CD4-positive, alpha-beta T cell treated with Interferon gamma for 1 hour (primary cell): ENCODE results near the gene IGDCC3.

Source experiments
- DNase-seq: peaks from one replicate; pipeline ENCODE4 v3.0.0-alpha.2; 2020

Gene IGDCC3

DNA sequence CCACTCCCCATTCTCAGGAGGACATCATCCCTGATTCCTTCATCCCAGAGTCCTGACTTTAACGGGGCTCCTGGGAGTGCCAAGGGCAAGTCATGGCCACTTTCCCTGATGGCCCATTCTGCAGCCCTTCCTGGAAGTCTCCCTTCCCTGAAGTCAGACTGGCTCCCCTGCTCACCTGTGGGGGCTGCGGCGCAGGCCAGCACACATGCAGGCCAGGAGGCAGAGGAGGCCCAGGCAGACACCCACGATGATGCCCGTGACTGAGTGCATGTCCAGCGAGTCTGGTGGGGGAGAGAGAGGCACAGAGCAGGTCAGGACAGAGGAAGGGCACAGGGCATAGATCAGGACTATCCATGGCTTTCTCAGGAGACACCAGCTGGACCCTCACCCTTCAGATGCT lies 8.6 kb upstream of the IGDCC3 start:
- no peak for DNase-seq

DNA sequence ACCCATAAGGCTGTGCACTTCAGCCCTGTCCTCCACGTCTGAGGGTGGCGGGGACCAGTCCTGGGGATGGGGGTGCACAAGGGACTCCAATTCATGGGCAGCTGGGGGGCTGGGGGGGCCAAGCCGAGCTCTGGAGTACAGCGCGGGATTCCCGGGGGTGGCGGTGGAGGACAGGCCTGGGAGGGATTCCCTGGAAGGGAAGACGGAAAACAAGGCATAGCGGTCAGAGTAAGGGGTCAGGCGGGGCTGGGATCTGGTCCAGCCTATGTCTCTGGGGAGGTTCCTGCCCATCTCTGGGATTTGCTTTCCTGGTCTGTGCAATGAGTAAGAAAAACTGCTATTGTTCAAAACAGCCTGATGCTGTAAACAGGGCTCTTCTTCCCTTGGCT lies 8.1 kb upstream of the IGDCC3 start:
- no peak for DNase-seq

DNA sequence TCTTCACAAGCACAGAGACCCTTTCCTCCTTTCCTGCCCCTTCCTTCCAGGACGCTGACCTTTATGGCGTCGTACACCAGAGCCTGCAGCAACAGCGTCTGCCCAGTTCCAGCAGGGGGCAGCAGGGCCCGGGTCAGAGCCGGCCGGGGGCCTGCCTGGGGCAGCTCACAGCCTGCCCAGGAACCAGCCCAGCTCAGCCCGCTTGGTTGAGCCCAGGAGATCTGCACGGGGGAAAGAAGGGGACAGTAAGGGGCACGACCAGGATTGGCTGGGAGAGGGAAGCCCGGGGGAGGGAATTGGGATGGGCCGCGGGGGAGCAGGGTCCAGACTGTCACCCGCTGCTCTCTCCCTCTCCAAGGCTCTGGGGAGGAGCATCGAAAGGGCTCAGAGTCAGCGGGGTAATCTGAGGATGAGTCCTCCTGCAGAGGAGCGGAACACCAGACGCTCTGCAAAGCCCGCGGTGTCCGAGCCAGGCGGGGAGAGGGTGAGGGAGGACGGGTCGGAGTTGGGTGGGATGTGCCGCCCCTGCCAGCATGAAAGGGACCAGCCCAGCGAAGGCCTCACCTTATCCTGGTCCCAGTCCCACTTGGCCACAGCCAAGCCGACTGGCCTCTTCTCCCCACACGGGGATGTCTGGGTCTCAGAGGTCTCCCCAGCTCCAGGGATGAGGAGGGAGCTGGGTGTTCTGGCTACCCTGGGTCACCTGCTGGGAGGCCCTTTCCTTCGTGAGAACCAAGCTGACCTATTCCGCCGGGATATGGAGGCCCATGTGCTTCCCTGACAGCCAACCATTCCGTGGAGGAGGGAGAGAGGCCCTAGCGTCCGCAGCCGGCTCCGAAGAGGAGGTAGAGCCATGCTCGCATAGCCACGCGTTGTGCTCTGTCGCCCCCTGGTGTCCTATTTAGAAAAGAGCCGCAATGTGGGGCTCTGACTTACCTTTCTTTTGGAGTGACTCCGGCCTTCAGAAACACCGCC lies 7.4 kb upstream of the IGDCC3 start:
- peak; percentile 77 for DNase-seq

DNA sequence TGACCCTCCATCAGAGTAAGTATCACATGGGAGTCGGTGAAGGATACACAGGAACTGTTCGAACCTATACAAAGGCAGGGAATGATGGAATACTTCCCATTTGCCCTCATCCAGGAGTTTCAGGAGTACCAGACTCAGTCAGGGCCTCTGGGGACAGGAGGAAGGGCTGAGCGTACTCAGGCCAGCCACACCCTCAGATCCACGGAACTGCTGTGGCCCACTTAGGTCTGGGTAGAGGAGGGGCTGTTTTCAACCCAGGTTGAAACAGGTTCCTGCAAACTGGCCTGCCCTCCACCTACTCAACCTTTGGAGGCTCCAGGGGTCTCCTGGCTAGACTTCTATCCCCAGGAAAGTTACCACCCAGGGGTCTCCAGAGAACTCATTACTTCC lies 6.7 kb upstream of the IGDCC3 start:
- DNase-seq, result no peak

DNA sequence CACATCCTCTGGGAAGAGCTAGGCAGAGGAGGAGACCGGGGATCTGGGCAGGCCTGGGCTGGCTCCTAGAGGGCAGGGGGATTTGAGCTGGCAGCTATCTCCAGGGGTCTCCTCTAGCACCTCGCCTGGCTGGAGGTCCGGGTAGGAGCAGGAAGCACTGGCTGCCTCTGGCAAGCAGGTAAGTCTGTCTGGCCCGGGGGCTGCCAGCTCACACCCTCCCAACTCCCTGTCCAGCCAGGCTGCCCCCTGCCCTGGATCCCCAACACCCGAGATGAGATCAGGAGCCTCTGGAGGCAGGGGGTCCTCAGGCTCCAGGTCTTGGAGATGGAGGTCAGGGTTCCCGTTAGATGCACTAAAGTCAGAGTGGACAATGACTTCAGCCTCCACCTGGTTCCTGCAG lies 6.2 kb upstream of the IGDCC3 start:
- no peak for DNase-seq

DNA sequence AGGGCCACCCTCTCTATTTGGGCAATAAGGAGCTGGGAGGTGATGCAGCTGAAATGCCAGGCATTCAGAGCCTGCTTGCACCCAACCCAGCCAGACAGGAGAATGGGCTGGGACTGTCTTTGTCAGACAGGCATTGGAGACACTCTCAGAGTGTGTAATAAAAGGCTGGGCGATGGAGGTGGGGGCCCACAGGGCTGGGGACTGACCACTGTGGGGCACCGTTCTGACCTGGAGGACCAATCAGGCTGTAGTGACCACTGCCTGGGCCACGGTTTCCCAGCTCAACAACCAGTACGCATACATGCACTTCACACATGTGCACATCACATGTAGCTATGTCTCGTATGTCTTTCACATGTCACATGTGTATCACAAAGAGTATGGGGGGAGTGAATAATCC lies 5.7 kb upstream of the IGDCC3 start:
- DNase-seq, result no peak

DNA sequence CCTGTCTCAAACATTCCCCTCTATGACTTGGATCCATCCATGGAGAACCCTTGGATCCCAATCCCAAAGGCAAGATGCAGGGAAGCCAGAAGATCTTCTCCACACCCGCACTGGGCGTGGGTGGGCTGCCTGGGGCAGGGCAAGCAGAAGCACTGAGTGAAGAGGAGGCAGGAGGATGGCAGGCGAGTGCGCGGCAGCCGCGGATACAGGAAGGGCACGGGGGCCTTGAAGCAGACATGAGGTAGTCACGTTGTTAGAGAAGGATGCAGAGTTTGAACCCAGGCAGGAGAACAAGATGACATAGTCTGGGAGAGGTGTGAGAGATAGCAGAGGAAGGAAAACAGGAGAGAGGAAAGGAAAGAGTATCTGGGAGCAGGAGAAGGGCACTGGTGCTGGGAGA lies 5.1 kb upstream of the IGDCC3 start:
- DNase-seq, result no peak

DNA sequence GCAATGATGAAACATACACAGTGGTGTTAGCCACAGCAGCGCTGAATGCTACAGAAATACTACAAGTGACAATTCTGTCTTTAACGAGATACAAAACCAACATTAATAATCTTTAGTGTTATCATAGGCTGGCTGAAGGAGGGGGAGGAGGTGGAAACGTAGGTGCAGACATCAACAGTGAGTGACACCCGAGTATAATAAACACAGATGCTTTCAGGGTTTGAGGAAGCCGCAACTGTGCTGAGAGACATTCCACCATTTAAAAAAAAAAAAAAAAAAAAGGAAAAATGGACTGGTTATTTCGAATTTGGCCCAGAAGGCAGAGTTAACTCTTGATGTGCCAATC lies 4.3 kb upstream of the IGDCC3 start:
- DNase-seq, result no peak

DNA sequence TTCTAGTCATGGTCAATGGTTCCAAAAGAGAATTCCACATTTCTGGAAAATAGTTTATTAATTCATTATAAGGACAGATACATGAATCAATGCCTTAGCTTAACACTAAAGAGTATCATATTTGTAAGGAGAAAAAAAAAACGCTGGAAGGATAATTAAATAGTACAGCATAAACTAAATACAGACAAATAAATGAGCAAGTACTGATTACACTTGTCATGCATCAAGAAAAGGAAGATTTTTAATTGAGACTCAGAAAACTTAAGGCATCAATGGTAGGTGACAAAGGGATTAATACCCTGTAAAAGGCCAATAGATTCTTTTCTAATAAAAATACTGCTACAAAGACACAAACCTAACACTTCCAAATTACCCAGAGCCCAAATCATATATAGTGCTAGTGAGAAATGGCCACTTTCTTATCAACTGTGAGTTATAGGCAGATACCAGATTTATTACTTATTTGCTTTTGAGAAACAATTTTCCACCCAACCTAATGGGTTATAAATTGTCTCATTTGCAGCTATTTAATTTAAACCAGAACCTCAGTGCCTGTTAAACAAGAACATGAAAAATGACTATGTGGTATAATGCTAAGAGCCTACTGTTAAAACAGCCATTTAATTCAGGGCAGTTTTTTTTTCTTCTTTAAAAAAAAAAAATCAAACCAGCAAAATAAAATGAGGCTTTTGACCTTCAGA lies 3.8 kb upstream of the IGDCC3 start:
- no peak for DNase-seq

DNA sequence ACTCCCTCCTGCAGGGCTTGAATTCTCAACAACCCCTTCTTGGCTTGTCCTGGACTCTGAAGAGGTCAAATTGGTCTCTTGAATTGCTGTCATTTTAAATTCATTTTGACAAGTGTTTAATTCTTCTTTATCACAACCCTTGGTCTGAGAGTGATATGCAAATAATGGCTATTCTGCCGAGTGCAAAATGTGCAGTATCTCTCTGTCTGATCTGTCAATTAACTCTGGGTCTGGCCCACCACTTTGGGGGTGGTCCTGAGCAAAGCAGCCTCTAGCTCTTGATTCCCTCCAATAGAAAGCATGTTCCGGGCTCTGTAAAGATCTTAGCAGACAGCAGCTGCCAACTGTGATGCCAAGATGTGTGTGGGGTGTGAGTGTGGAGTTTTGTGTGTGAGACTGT lies 2.2 kb upstream of the IGDCC3 start:
- DNase-seq, result no peak

DNA sequence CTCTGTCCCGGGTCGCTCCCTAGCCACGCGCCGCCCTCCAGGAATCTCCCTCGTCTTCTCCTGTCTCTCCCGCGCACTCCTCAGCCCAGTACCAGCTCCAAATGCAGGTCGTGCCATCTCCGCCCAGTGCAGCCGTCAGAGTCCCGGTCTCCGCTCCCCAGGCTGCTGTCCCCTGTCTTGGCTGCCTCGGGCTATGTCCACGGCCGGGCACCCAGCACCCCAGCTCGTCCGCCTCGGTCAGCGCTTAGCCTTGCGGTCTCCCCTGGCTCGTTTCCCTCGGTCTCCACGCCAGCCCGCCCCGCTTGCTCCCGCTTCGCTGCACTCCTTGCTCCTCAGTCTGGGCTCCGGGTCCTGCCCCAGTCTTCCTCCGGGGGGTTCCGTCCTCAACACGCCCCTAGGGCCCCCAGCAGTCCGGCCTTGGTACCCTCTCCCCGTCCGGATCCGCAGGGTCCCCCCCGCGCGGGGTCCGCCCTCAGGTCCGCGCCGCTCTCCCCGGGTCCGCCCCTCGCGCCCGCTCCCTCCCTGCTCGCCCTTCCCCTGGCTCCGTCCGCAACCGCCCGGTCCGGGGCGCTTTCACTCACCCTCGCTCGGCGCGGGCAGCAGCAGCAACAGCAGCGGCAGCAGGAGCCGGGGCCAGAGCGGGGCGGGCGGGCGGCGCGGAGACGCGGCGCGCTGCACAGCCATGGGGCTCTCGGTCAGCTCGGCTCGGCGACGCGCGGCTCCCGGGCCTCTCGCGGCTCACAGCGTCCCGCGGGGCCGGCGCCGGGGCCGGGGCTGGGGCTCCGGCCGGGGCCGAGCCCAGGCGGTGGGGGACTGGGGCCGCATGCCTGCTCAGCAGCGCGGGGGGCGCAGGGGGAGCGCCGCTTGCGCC lies 462 bp downstream of the IGDCC3 start:
- DNase-seq, result no peak

DNA sequence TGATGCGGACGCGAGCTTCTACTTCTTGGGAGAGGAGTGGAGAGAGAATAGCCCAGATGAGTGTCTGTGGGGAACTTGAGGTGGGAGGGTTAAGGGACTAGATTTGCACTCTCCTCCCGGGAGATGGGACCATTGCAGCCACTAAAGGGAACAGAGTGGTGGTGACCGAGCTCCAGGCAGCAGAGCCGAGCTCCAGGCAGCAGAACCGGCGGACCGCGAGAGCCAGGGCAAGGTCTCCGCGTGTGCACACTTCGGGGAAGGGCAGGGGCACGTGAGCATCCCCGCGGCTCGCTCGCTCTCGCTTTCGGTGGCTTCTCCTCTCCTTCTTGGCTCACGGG lies 1.1 kb downstream of the IGDCC3 start:
- no peak for DNase-seq

DNA sequence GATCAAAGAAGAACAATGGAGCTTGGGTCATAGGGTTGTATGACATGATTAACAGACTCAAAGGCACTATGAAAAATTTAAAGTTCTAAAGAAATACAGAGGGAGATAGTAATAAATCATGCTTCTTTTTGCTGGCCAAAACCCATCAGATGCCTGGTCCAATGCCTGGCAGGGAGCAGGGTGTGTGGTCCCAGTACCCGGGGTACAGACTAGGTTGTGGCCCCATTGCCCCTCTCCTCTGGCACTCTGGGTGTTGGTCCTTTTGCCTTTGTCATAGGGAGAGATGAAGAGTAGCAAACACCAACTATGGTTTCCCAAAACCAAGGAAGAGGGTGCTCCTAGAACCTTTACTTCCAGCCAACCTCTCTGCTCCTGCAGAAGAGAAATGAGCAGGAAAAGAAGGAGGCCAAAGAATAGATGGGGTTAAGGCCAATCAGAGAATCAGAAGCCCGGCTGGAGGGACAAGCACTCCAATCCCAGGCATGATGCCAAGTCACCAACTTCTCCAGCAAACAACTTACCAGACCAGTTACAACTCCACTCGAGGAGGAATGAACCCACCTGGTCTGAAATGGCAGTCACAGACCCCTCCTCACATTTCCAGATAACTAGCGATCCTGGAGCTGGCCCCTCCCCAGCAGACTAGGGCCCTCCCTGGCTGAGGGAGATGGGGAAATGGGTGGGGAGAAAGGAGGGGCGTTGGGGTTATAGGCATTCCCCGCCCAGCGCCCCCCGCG lies 1.8 kb downstream of the IGDCC3 start:
- no peak for DNase-seq

DNA sequence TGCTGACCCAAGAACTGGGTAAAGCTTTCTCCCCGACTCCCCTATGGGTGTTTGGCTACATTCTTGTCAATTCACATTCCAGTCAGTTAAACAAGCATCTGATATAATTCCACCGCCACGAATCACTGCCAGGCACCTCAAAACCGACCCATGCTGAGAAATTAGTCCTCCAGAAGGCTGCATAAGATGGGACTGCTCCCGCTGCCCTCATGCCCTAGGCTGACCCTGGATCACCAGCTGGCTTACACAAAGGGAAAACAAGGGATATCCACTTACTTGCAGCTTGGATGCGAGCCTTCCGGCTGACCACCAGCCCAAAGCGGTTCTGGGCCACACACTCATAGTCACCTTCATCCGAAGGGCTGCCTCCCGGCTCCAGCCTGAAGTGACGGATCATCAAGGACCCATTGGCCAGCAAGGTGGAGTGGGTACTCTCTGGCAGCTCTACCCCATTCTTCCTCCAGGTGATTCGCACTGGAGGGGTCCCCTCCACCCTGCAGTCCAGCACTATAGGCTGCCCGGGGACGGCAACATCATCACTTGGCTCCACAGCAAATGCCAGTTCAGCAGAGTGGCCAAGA lies 2.9 kb downstream of the IGDCC3 start:
- DNase-seq, result no peak

DNA sequence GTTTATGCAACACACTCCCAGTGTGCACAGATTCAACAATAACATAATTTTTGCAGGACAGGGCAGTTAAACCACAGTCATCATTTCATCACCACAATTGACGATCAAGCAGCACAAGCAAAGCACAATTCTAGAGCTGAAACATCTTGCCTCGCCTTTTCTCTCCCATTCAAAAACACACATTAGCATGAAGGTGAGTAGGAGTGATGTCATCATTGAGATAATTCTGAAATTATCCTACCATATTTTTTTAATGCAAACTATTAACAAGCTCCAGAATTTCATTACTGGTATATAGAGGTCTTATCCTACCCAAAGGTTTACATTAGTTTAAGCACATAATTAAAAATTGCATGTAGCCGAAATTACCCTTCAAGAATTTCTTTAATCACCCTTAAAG lies 3.5 kb downstream of the IGDCC3 start:
- DNase-seq, result no peak

DNA sequence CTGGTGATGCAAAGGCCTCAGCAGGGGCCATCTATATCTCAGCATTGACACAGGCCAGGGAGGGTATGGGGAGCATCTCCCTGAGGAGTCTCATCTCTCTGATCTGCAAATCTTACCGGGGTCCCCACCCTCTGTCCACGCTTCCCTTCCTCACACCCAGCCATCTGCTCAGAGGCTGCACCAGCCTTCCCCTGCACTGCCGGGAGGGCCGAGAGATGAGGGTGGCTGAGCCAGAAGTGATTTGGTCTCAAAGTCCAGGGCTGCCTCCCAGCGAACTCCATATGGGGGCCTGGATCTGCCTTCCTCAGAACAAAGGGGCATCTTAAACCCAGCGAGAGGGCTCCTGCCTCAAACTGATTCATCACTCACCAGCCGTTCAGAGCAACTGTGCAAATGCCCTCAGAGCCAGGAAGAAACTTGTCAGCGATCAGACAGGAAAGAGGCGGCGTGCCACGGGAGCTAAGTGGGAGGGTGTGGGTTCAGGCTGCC lies 4.6 kb downstream of the IGDCC3 start:
- DNase-seq, result no peak

DNA sequence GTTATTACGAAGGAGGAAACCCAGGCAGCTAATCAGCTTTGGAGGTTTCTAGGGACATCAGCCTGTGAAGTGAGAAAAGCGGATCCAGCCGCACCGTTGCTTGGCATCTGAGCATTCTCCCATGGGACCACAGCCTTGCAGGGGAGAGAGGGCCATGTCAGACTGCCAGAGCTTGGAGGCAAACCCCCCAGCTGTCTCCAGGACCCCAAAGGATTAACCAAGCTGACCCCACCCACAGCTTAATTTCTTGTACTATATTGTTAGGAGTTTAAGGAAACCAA lies 5.1 kb downstream of the IGDCC3 start:
- no peak for DNase-seq

DNA sequence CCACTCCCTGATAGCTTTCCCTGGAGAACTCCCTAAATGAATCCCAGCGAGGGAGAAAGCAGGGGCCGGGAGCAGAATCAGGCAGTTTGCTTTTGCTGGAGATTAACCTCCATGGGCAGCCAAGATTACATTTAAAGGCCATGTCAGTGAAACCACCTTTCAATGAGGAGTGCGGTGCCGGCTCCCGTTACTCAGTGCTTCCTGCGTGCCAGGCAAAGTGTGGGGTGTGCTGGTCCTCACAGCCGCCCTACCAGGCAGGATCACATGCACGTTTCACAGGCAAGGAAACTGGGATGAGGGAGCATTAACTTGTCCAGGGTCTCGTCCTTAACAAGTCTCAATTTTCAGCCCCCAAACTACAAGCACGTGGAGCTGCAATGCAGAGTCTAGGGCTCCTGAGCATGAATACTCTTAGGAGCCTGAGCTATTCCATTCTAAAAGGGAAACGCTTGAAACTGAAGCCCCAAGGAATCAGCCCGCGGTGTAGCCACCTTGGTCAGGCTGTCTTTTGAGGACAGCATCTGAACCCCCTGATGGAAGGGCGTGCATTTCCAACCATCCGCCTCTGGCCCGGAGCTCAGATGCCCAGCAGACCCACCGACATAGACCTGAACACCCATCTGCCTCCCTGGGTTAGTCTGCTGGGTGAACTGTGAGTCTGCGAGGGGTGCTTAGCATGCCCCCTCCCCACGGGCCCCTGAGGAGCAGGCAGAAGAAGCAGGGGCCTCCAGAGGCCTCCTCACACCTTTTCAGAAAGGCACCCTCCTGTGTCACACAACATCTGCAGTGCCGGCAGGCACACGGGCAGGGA lies 5.6 kb downstream of the IGDCC3 start:
- no peak for DNase-seq

DNA sequence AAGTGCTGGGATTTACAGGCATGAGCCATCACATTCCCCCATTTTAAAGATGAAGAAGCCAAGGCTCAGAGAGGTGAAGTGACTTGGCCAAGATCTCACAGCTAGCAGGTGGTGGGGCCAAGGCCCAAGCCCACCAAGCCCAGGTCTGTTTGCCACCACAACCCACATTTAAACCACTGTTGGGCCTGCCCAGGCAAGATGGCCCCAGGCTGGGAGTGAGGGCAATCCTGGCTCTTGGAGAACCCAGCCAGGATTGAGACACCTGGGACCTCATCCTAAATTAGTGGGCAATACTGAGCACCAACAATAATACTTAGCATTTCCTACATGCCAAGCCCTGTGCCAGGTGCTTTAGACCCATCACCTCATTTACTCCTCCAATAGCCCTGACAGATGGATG lies 6.9 kb downstream of the IGDCC3 start:
- DNase-seq, result no peak

DNA sequence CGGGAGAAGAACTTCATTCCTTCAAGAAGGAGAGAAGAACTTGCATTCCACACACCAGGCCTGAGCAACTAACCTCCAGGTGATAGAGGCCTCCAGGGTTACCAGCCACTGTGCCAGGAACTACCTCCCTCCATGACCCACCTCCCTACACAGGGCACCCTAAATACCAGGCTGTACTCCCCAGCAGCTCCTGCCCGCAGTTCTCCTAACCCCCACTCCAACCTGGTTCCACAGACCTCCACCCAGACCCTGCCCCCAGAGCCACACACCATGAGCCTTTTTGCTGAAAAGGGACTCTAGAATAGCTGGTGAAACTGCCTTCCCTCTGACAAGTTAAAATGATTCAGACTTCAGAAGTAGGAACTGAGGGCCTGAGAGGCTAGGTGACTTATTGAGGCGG lies 8.2 kb downstream of the IGDCC3 start:
- DNase-seq, result no peak

DNA sequence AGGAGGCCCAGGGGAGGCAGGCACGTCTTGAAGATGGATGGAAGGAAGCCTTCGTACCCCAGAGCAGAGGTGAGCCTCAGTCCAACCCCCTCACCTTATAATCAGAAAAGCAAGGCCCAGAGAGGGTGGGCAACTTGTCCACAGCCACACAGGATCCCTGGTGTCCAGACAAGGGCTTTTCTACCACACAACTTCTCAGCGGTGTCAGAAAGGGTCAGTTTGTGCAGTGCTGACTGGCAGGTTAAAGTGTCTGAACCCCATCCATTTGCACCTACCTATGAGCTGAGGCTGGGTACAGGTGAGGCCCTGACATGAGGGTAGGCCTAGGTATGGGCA lies 8.6 kb downstream of the IGDCC3 start:
- DNase-seq, result no peak
